Stimulated activated CD4-positive, alpha-beta T cell treated with anti-CD3 and anti-CD28 coated beads, Interleukin-1b, Interleukin-23, amount 100 ng/mL, for 48 hours (primary cell): ENCODE data around the gene CHD2.

ENCODE experiments used
- DNase-seq: peaks from one replicate; pipeline ENCODE4 v3.0.0-alpha.2; 2020

Gene CHD2

DNA sequence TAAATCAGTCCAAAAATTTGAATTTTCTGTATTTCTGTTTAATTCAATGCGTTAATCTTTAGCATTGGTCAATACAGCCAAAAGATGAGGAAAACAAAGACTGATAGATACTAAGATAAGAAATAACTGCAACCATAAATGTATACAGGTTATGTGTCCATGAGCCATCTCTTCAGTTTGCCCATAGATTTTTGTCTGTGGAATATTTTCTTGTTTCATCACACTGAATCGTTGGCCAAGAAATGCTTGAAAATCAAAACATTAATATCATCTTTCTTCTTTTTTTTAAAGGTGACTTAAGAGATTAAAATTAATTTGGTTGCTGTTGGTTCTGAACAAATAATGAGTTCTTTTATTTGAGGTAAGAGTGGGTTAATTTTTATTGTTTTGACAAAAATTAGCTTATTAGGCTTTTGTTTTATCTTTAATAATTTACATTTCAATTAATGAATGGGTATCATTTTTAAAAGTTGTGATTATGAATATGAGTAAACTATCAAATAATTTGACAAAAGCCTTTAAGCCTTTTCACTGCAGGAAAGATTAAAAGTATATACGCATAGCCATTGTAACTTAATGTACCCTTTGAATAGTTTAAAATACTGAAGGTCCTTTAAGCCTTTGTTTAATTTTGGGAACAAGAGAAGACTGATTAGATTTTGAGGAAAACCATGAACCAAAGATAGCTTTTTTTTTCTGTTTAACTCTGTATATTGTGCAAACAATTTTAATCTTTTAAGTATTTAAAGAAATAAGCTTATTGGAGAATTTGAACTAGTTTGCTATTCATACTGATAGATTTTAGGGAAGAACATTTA is 14.7 kb upstream of the CHD2 start:
- no peak for DNase-seq

DNA sequence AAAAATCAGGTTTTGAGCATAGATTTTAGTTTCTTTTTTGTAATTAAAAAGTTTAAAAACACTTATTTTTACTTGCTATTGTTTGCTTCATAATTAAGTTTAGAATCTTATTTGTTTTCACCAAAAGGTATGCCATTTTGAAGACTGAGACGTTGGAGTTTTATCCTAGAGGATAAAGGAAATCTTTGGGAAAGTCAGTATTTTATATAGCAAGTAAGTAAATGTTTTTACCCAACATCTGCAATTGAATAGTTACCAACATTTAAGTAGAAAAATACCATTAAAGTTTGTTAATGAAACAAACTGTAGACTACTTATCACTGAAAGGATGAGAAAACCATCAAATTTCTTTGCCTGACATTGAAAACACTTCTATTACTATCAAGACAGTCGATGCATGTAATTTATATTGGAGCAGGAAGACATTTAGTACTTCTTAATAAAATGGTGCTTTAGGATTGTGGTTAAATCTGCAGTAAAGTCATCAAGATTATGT is 14.0 kb upstream of the CHD2 start:
- DNase-seq: no peak

- DNase-seq: no peak
Measured at GRCh38 chr15:92886815-92887214, 13.3 kb upstream of the CHD2 start.

- DNase-seq: no peak
Measured at GRCh38 chr15:92887869-92888268, 12.3 kb upstream of the CHD2 start.

GRCh38 chr15:92889390-92890107 is 10.6 kb upstream of the CHD2 start:
- no peak for DNase-seq

GRCh38 chr15:92891533-92892200 is 8.5 kb upstream of the CHD2 start:
- DNase-seq: no peak

DNA sequence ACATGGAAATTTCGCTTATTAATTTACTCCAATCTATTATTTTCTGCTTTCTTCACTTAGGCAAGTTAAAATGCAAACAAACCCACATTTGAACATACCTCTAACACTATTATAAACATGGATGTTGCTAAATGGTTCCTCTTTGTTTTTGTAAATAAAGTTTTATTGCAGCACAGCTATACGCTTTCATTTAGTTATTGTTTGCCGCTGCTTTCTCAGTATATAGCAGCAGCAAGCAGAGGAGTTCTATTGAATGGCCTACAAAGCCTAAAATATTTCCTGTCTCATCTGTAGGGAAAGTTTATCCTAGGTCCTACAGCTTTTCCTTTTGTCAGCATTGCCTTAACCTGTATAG is 7.9 kb upstream of the CHD2 start:
- DNase-seq: no peak

DNA sequence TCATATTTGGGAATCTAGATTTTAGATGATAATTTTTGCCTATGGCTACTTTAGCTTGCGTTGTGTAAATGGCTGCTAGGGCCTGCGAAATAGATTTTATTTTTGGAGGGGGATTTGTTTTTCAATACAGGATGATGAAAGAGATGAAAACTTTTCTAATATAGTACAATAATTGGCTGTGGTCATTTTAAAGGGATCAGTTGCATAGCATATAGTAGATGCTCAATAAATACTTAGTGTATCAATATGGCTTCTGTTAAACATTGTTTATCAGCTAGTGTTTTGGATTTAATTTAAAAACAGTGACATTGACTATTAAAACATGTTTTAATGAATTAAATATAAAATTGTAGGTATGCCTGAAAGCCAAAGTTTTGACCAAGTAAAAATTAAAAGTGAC is 6.9 kb upstream of the CHD2 start:
- no peak for DNase-seq

GRCh38 chr15:92896561-92896960 is 3.6 kb upstream of the CHD2 start:
- no peak for DNase-seq

- DNase-seq: no peak
Measured at GRCh38 chr15:92897620-92898019, 2.5 kb upstream of the CHD2 start.

- no peak for DNase-seq
Measured at GRCh38 chr15:92898988-92899582, 1.0 kb upstream of the CHD2 start.

- no peak for DNase-seq
Measured at GRCh38 chr15:92899601-92899947, 550 bp upstream of the CHD2 start.

DNA sequence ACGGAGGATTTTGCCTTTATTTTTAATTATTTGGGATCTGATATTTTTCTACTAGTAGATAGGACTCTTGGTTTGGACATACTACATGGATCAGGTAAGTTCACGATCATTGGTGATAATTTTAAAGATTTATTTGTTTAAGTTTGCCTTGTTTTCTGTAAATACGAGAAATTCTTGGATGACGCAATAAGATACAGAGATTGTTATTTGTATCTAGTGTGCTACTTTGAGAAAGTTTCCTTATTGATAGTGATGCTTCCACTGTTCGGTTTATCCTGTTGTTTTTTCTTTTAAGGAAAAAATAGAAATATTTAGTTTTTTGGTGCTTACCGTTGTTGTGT is 577 bp downstream of the CHD2 start:
- no peak for DNase-seq

- no peak for DNase-seq
Measured at GRCh38 chr15:92901072-92901761, 1.1 kb downstream of the CHD2 start.

GRCh38 chr15:92901995-92902394 is 1.9 kb downstream of the CHD2 start:
- no peak for DNase-seq

GRCh38 chr15:92902737-92903593 is 2.8 kb downstream of the CHD2 start:
- DNase-seq: no peak

- DNase-seq: no peak
Measured at GRCh38 chr15:92903631-92903965, 3.5 kb downstream of the CHD2 start.

DNA sequence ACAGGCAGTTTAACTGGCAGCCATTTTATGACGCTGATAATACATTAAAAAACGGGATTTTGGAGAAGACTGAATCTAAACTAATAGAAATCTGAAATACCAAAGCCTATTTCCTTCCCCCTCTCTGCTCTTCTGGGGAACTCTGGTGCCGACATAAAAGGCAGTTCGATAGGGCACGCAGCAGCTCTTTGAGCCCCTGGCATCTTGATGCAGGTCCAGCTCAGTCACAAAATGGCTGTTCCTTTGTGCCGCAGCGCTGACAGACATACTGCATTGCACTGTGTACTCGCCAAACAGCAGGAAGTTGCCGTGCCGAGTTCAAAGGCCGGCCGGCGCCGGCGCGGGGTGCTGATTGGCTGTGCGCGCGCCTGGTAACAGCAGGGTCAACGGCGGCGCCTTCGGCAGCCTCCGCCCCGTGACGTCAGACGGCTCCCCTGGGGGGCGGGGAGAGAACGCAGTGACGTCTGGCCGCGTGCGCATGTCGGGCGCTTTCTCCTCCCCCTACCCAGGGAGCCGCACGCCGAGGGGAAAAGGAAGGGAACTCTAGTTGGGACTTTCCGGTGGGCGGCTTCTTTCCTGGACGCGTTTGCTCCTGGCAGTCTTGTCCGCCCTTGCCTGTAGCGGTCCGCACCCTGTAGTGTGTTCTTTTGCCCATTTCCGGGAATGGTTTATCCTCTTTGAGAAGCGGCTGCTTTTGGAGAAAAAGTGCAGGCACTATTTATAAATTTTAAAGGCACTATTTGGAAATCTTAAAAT is 4.0 kb downstream of the CHD2 start:
- DNase-seq: peak; percentile 99

GRCh38 chr15:92904722-92905571 is 4.8 kb downstream of the CHD2 start:
- no peak for DNase-seq

DNA sequence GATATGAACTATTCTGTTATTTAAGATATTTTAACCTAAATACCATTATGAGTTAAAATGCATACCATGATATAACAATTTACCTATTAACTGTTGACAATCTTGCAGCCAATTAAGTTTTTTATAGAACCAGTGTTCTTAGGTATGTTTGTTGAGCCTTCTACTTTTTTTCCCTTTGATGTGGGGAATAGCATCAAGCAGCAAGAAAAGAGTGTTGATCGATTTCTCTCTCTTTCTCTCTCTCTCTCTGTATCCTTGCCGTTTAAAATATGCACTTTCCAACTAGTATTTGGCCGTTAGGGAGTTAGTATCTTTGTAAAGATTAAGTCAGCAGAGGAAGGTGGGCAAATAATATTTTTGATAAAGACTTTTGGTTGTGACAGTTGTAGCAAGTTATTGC is 5.9 kb downstream of the CHD2 start:
- DNase-seq: no peak
